Measurements from ENCODE around the gene IFITM1.

IFITM1 gene

GRCh38 chr11:288478-289397 is 25.1 kb upstream of the IFITM1 start, which contains the start of gene PGGHG:
TSS of gene PGGHG (plus strand) at chr11:289126. CDS start at chr11:289817, 691 bp downstream.
- no peaks in the 10 kb centered on the region for H3K27me3 Mint-ChIP-seq
- DNase-seq = peak in 1 of 2 donors; percentile 64
- peak; percentile 38 for ATAC-seq

GRCh38 chr11:289398-289711 is 24.5 kb upstream of the IFITM1 start:
- Mint-ChIP-seq H3K4me1 (peaks cover 87% of the 10 kb centered on the region), H3K27ac (peak overlapping the region; percentile 91 to 99), H3K27me3 (no peaks in the 10 kb centered on the region), H3K4me3 (peak overlapping the region; percentile 91 to 95), H3K9me3 (no peaks in the 10 kb centered on the region)
- peak; percentile 14 for ATAC-seq
- DNase-seq = peak in 1 of 2 donors; percentile 34

More at GRCh38 chr11:288478-289397, 25.1 kb upstream of the IFITM1 start, which contains the start of gene PGGHG:
- H3K4me1 Mint-ChIP-seq = peaks cover 85% of the 10 kb centered on the region
- H3K27ac Mint-ChIP-seq = peak within 1 kb of the TSS; percentile 98 to 100
- H3K9me3 Mint-ChIP-seq = no peaks in the 10 kb centered on the region
- H3K4me3 Mint-ChIP-seq = peak within 1 kb of the TSS; percentile 95 to 100

DNA sequence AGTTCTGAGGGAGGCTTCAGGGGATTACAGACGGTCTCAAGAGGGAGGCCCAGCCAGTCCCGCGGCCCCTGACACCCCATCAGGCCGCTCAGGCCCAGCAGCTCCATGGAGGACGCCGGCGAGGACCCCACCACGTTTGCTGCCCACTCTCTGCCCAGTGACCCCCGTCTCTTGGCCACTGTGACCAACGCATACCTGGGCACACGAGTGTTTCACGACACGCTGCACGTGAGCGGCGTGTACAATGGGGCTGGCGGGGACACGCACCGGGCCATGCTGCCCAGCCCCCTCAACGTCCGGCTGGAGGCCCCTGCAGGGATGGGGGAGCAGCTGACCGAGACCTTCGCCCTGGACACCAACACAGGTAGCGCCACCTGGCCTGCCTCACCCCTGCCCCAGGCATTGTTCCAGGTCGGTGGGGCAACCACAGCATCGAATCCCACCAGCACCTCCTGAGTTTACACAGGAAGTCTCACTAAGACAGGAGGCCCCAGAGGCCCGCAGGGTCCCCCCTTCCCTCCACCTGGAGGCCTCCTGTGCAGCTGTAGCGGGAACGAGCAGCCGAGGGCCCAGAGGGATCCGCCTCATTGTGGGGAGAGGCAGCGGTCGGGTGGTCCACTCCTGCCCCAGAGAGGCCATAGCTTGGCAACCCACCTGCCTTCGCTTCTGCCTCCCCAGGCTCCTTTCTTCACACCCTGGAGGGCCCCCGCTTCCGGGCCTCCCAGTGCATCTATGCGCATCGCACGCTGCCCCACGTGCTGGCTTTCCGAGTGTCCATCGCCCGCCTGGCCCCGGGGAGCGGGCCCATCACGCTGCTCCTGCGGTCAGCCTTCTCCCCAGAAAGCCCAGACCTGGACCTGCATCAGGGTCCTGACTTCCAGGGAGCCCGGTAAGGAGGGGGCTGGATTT is 23.9 kb upstream of the IFITM1 start:
- Mint-ChIP-seq H3K9me3 (no peaks in the 10 kb centered on the region), H3K27me3 (no peaks in the 10 kb centered on the region), H3K4me1 (peaks cover 88% of the 10 kb centered on the region), H3K4me3 (peak overlapping the region; percentile 91 to 95), H3K27ac (peak overlapping the region; percentile 91 to 99)
- ATAC-seq = peak; percentile 10
- DNase-seq = peak in 1 of 2 donors; percentile 43

DNA sequence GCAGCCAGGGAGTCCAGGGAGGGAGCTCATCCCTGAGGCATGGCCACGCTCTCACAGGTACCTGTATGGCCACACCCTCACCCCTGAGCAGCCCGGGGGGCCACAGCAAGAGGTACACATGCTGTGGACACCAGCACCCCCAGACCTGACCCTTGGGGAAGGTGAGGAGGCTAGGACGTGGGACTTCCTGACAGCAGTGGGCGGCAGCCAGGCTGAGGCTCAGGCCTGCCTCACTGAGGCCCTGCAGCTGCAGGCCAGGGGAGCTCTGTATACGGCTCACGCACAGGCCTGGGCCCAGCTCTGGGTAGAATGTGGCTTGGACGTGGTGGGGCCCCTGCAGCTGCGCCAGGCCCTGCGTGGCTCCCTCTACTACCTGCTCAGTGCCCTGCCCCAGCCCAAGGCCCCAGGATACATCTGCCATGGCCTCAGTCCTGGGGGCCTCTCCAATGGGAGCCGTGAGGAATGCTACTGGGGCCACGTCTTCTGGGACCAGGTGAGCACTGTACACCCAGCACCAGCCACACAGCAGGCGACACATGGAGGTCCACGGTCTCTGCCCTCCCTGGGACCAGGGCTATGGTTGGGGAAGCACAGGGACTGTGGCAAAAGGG is 23.1 kb upstream of the IFITM1 start:
- DNase-seq = peak in 1 of 2 donors; percentile 23
- no peaks in the 10 kb centered on the region for H3K27me3 Mint-ChIP-seq

DNA sequence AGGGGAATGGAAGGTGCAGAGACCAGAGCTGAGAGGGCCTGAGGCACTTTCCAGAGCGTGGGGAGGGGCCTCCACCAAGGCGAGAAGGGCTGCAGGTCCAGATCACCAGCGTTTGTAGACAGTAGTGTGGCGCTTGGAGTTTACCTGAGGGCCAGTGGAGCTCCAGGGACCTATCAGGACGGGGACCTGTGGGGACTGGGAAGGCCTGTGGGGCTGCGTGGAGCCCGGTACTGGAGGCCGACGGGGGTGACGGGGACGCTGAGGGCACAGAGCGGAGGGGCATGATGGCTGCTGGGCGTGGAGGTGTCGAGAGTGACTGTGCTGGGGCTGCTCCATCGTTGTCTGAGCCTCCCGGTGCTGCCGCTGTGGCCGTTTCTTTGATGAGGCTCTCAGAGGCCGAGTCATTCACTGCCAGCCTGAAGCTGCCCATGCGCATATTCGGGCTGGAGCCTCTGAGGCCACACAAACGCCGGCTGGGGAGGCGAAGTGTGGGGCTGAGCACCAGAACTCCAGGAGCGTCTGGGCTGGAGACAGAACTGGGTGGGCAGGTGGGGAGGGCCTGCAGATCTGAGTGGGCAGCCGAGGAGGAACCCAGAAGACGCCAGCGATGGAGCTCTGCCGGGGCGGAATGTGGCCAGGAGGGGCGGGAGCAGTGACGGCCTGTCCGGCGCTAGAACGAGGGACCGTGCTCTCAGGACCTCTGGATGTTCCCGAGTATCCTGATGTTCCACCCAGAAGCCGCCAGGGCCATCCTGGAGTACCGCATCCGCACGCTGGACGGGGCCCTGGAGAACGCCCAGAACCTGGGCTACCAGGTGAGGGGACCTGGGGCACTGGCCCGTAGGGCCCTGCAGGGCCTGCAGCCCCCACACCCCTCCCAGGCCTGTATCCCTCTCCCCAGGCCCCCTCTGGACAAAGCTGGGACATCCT is 22.3 kb upstream of the IFITM1 start:
- Mint-ChIP-seq H3K4me3 (peak overlapping the region; percentile 91 to 95), H3K4me1 (peaks cover 88% of the 10 kb centered on the region), H3K27me3 (no peaks in the 10 kb centered on the region), H3K27ac (peak overlapping the region; percentile 33 to 99), H3K9me3 (no peaks in the 10 kb centered on the region)
- no peak for DNase-seq
- ATAC-seq = no peak

More for the DNA sequence above, 23.1 kb upstream of the IFITM1 start:
- ATAC-seq = no peak
- Mint-ChIP-seq H3K4me3 (peak overlapping the region; percentile 91 to 95), H3K9me3 (no peaks in the 10 kb centered on the region), H3K4me1 (peaks cover 88% of the 10 kb centered on the region), H3K27ac (peak overlapping the region; percentile 2 to 99)

GRCh38 chr11:292211-293121 is 21.4 kb upstream of the IFITM1 start:
- H3K27me3 Mint-ChIP-seq = no peaks in the 10 kb centered on the region
- no peaks in the 10 kb centered on the region for H3K9me3 Mint-ChIP-seq
- no peak for DNase-seq
- peaks cover 88% of the 10 kb centered on the region for H3K4me1 Mint-ChIP-seq
- no peak for ATAC-seq
- H3K27ac Mint-ChIP-seq = peak overlapping the region in 1 of 2 donors; percentile 27
- peak overlapping the region; percentile 15 to 50 for H3K4me3 Mint-ChIP-seq

GRCh38 chr11:293271-293851 is 20.5 kb upstream of the IFITM1 start:
- Mint-ChIP-seq H3K4me1 (peaks cover 90% of the 10 kb centered on the region), H3K27ac (peak overlapping the region in 1 of 2 donors; percentile 55), H3K4me3 (peak overlapping the region; percentile 9 to 42), H3K27me3 (no peaks in the 10 kb centered on the region), H3K9me3 (no peaks in the 10 kb centered on the region)
- ATAC-seq = no peak
- no peak for DNase-seq

- Mint-ChIP-seq H3K27ac (peak overlapping the region in 1 of 2 donors; percentile 78), H3K4me3 (peak overlapping the region; percentile 9 to 61), H3K27me3 (no peaks in the 10 kb centered on the region), H3K9me3 (no peaks in the 10 kb centered on the region), H3K4me1 (peaks cover 97% of the 10 kb centered on the region)
- no peak for ATAC-seq
- DNase-seq = no peak
These were observed 19.8 kb upstream of the IFITM1 start for GRCh38 chr11:293852-294661.

GRCh38 chr11:294780-295179 is 19.1 kb upstream of the IFITM1 start:
- H3K9me3 Mint-ChIP-seq = no peaks in the 10 kb centered on the region
- peaks cover 1% of the 10 kb centered on the region for H3K27me3 Mint-ChIP-seq
- ATAC-seq (no peak), DNase-seq (no peak)
- H3K27ac Mint-ChIP-seq = peak overlapping the region in 1 of 2 donors; percentile 78
- peak overlapping the region; percentile 9 to 61 for H3K4me3 Mint-ChIP-seq
- peaks cover 96% of the 10 kb centered on the region for H3K4me1 Mint-ChIP-seq

GRCh38 chr11:295351-296170 is 18.3 kb upstream of the IFITM1 start:
- DNase-seq = peak in 1 of 2 donors; percentile 23
- H3K9me3 Mint-ChIP-seq = no peaks in the 10 kb centered on the region
- no peak overlapping the region for H3K27ac Mint-ChIP-seq
- peak overlapping the region; percentile 7 to 61 for H3K4me3 Mint-ChIP-seq
- peaks cover 96% of the 10 kb centered on the region for H3K4me1 Mint-ChIP-seq
- no peak for ATAC-seq
- peaks cover 9% of the 10 kb centered on the region for H3K27me3 Mint-ChIP-seq

DNA sequence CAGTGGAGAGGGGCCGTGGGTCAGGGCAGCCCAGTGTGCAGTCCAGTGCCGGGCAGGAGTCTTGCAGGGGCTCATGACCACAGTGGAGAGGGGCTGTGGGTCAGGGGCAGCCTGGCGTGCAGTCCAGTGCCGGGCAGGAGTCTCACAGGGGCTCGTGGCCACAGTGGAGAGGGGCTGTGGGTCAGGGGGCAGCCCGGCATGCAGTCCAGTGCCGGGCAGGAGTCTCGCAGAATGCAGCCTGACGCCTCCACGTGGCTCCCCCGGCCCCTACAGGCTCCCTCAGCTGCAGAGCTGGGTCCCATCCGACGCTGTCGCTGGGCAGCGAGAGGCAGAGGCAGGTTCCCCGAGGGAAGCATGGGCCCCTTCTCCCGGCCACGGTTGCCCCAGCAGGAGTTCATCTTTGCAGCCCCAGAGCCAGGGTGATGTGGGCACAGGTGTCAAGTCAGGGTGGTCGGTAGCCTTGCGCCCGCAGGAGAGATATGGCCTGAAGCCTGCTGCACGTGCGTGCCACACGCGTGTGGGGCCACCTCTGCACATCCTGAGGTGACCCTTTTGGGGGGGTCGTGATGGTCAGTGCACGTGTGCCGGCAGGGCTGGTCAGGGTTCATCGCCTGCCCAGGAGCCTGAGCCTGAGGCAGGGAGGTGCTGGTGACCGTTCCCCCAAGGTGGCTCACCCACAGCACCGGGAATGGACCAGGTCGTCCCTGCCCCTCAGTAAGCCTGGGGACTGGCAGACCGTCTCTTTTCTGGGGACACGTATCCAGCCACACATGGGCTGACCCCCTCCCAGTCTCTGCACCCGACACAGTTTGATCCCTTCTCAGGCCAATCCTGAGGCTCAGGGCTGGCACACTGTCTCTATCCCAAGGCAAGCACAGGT is 17.4 kb upstream of the IFITM1 start:
- Mint-ChIP-seq H3K27ac (peak overlapping the region in 1 of 2 donors; percentile 67), H3K9me3 (no peaks in the 10 kb centered on the region), H3K4me1 (peaks cover 95% of the 10 kb centered on the region), H3K27me3 (peaks cover 18% of the 10 kb centered on the region), H3K4me3 (peak overlapping the region in 1 of 2 donors; percentile 64)
- ATAC-seq (no peak), DNase-seq (peak in 1 of 2 donors; percentile 30)

Measured in stimulated activated naive CD8-positive, alpha-beta T cell treated with anti-CD3 and anti-CD28 coated beads, Interleukin-15, amount 100 ng/mL, for 72 hours (primary cell).